Natural killer cell treated with Interleukin-12 subunit alpha and Interleukin-12 subunit beta and Interleukin-15 and Interleukin-18, amount 100 ng/mL, for 72 hours (primary cell): Measurements from ENCODE around the gene LACTB. TPM values are rescaled to one million over a fixed set of nuclear protein-coding genes. Genes with fewer than 3 reads are reported as not detected.

ENCODE experiments used
- ATAC-seq, 2 donors: fragments of 150-1000 bp; cut with Tn5 transposase in 1 of 2; sonication (Bioruptor Pico), chemical (Tn5 transposase) in 1 of 2; 2 replicates each; pipeline ENCODE4 v1.10.0; 2021
- DNase-seq: peaks from one replicate; pipeline ENCODE4 v3.0.0; 2022; ENCODE audit warnings: low spot score
- H3K27ac Mint-ChIP-seq, 2 donors: 1 replicate in 1 of 2; 2 replicates in 1 of 2; pipeline ENCODE4 v1.8.0; 2022; ENCODE audit warnings: mixed read lengths in 2 of 2, mild to moderate bottlenecking in 1 of 2, moderate library complexity in 1 of 2
- H3K27me3 Mint-ChIP-seq, 2 donors: 1 replicate in 1 of 2; 2 replicates in 1 of 2; pipeline ENCODE4 v1.8.0; 2022; ENCODE audit warnings: mixed read lengths in 2 of 2
- H3K36me3 Mint-ChIP-seq: one replicate; pipeline ENCODE4 v1.8.0; 2022; ENCODE audit warnings: mixed read lengths
- H3K4me1 Mint-ChIP-seq, 2 donors: 1 replicate in 1 of 2; 2 replicates in 1 of 2; pipeline ENCODE4 v1.8.0; 2022; ENCODE audit warnings: low read depth in 2 of 2, mixed read lengths in 2 of 2, mild to moderate bottlenecking in 1 of 2
- H3K4me3 Mint-ChIP-seq: one replicate; pipeline ENCODE4 v1.8.0; 2022; ENCODE audit warnings: mixed read lengths
- H3K9me3 Mint-ChIP-seq: 2 replicates; pipeline ENCODE4 v1.8.0; 2022; ENCODE audit warnings: mixed read lengths
- total RNA-seq, 2 donors: library from RNA; stranded (reverse); gene quantifications; one replicate each; pipeline ENCODE4 v1.2.3, GENCODE V29; 2022

LACTB gene
- total RNA-seq, 2 donors from 2014 or later = 16.7 to 43.6 TPM

GRCh38 chr15:63124506-63124905 lies 2.8 kb downstream of the LACTB start:
- H3K27ac Mint-ChIP-seq = no peak overlapping the region
- H3K9me3 Mint-ChIP-seq = no peaks in the 10 kb centered on the region
- no peaks in the 10 kb centered on the region for H3K27me3 Mint-ChIP-seq
- peaks cover 25% of the 10 kb centered on the region for H3K36me3 Mint-ChIP-seq
- ATAC-seq = no peak
- H3K4me3 Mint-ChIP-seq = no peak overlapping the region
- H3K4me1 Mint-ChIP-seq = peaks cover 14 to 26% of the 10 kb centered on the region in 2 donors
- no peak for DNase-seq

DNA sequence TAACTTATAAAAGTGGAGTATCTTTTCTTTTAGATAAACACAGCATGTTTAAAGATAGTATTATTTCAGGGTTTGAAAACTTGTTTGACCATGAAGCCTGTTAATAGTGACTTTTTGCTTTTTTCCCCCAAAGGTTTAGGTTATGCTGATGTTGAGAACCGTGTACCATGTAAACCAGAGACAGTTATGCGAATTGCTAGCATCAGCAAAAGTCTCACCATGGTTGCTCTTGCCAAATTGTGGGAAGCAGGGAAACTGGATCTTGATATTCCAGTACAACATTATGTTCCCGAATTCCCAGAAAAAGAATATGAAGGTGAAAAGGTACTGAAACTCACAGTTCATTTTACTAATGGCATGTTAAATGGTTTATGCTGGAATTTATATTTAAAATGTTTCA lies 5.1 kb downstream of the LACTB start:
- DNase-seq (no peak), ATAC-seq (no peak)
- Mint-ChIP-seq H3K4me1 (peaks cover 7 to 17% of the 10 kb centered on the region in 2 donors), H3K36me3 (peaks cover 7% of the 10 kb centered on the region), H3K27me3 (no peaks in the 10 kb centered on the region), H3K27ac (no peak overlapping the region), H3K4me3 (no peak overlapping the region), H3K9me3 (no peaks in the 10 kb centered on the region)

DNA sequence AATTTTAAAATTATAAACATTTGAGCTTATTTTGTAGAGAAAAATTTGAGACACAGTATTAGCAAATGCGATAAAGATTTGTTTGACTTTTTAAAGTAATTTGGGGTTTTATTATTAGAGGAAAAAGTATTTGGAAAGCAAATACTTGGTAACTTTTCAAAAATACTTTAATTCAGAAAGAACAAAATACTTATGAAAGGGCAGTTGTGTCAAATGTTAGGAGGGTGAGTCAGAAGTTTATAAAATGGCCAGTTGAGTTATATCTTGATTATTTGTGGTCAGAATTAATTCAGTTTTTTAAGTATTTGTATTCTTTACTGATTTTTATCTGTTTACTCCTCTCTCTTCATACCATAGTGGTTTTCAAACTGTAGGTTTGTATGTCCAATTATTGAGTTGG lies 12.1 kb downstream of the LACTB start:
- no peak overlapping the region for H3K27ac Mint-ChIP-seq
- no peak overlapping the region for H3K4me3 Mint-ChIP-seq

DNA sequence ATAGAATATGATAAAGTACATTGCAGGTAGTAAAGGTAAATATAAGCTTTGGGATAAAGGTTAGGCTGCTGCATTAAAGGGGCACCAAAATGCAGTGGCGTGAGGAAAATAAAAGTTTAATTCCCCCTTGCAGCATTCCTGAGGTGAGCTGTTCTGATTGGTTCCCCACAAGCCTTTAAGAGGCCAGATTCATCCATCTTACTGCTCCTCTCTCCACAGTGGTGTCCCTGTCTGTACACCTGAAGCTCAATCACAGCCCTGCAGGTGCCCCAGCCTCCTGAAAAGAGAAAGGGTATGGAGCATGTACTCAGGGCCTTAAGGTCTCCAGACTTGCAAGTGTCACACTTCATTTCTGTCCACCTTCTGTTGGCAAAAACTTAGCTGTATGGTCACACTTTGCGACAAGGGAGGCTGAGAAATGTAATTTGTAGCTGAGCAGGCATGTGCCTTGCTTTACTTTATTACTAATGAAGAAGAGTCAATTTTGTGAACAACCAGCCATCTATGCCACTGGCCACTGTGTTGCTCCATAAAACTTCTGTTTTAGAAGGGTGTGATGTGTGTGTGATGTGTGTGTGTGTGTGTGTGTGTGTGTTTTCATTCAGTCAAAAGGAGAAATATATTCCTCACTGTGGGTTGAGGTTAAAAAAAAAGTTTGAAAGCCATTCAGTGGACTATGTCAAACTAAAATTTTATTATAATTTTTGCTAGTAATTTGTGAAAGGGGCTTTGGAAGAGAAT lies 12.8 kb downstream of the LACTB start:
- Mint-ChIP-seq H3K9me3 (no peaks in the 10 kb centered on the region), H3K4me3 (no peak overlapping the region), H3K27me3 (no peaks in the 10 kb centered on the region), H3K36me3 (no peaks in the 10 kb centered on the region), H3K4me1 (peaks cover 16 to 17% of the 10 kb centered on the region in 2 donors), H3K27ac (no peak overlapping the region)
- ATAC-seq (no peak), DNase-seq (no peak)

More for the DNA sequence above, 12.1 kb downstream of the LACTB start:
- Mint-ChIP-seq H3K4me1 (peaks cover 16 to 17% of the 10 kb centered on the region in 2 donors), H3K9me3 (no peaks in the 10 kb centered on the region), H3K27me3 (no peaks in the 10 kb centered on the region), H3K36me3 (no peaks in the 10 kb centered on the region)
- DNase-seq (no peak), ATAC-seq (no peak)

DNA sequence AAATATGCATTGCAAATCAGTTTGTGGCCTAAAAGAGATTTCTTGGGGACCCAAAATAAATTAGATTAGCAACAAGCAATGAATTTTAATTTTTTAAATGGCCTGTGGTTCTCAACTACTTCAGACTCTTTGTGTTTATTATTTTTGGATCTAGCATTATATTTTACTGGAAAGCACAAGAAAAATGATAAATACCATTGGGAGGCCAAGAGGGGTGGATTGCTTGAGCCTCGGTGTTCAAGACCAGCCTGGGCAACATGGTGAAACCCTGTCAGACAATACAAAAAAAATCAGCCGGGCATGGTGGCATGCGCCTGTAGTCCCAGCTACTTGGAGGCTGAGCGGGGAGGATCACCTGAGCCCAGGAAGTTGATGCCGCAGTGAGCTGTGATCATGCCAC lies 13.6 kb downstream of the LACTB start:
- Mint-ChIP-seq H3K4me3 (no peak overlapping the region), H3K9me3 (no peaks in the 10 kb centered on the region), H3K4me1 (peaks cover 16 to 17% of the 10 kb centered on the region in 2 donors), H3K27me3 (no peaks in the 10 kb centered on the region), H3K27ac (peak overlapping the region; percentile 37 to 50), H3K36me3 (no peaks in the 10 kb centered on the region)
- ATAC-seq (no peak), DNase-seq (no peak)

- Mint-ChIP-seq H3K4me1 (peaks cover 16 to 19% of the 10 kb centered on the region in 2 donors), H3K27me3 (no peaks in the 10 kb centered on the region), H3K36me3 (no peaks in the 10 kb centered on the region), H3K9me3 (no peaks in the 10 kb centered on the region), H3K4me3 (no peak overlapping the region), H3K27ac (peak overlapping the region; percentile 37 to 50)
- no peak for DNase-seq
- peak; percentile 69 to 77 for ATAC-seq
Measured at GRCh38 chr15:63135804-63136203, 14.1 kb downstream of the LACTB start.

DNA sequence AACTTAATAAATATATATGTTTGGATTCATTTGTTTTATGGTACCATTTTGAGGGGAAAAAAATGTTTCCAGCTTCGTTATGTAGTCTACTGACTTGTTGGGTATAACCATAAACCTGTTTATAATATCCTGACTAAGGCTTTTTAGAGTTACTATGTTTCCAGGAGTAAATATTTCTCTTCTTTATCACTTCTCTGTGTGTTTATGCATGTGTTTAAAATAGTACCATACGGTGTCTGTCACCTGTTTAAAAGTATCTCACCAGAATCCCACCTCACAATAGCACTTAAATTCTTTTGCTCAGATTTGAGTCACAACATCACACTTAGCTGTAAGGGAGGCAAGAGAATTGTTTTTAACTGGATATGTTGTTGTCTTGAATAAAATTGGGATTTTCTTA lies 15.1 kb downstream of the LACTB start:
- ATAC-seq (no peak), DNase-seq (no peak)
- H3K9me3 Mint-ChIP-seq = no peaks in the 10 kb centered on the region
- H3K4me3 Mint-ChIP-seq = no peak overlapping the region
- peak overlapping the region in 1 of 2 donors; percentile 50 for H3K27ac Mint-ChIP-seq
- H3K27me3 Mint-ChIP-seq = no peaks in the 10 kb centered on the region
- H3K36me3 Mint-ChIP-seq = no peaks in the 10 kb centered on the region
- peaks cover 19 to 20% of the 10 kb centered on the region in 2 donors for H3K4me1 Mint-ChIP-seq

DNA sequence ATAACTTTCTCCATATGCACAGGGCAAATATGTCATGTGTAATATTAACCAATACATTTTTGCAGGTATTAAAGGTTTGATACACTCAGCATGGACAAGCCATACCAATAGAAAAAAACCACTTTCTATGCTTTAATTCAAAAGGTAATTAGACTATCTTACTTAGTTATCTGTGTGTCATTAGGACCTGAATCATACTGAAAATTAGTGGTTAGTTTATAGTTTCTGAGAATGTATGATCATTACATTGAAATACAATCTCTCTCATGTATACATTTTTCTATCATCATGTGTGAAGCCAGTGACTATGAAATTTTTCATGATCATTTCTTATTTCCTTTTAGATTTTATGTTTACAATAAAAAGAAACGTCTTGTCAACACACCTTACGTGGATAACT lies 19.3 kb downstream of the LACTB start:
- Mint-ChIP-seq H3K36me3 (peaks cover 10% of the 10 kb centered on the region), H3K9me3 (no peaks in the 10 kb centered on the region), H3K4me3 (no peak overlapping the region), H3K4me1 (peaks cover 9 to 15% of the 10 kb centered on the region in 2 donors), H3K27ac (no peak overlapping the region), H3K27me3 (no peaks in the 10 kb centered on the region)
- DNase-seq (no peak), ATAC-seq (no peak)

DNA sequence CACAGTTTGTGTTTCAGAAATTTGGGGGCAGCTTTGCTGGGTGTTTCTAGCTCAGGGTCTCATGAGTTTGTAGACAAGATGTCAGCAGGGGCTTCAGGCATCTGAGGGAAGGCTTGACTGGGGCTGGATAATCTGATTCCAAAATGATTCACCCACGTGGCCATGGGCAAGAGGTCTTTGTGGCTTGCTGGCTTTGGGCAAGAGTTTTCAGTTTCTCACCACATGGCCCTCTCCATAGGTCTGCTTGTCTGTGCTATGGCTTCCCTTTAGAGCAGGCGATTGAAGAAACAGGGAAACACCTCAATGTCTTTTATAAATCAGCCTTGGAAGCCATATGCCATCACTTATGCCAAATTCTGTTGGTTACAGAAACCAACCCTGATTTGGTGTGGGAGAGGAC lies 23.8 kb downstream of the LACTB start:
- Mint-ChIP-seq H3K27me3 (no peaks in the 10 kb centered on the region), H3K9me3 (no peaks in the 10 kb centered on the region), H3K4me1 (peaks cover 4 to 11% of the 10 kb centered on the region in 2 donors), H3K4me3 (no peak overlapping the region), H3K27ac (no peak overlapping the region), H3K36me3 (peaks cover 10% of the 10 kb centered on the region)
- no peak for ATAC-seq
- DNase-seq = no peak

DNA sequence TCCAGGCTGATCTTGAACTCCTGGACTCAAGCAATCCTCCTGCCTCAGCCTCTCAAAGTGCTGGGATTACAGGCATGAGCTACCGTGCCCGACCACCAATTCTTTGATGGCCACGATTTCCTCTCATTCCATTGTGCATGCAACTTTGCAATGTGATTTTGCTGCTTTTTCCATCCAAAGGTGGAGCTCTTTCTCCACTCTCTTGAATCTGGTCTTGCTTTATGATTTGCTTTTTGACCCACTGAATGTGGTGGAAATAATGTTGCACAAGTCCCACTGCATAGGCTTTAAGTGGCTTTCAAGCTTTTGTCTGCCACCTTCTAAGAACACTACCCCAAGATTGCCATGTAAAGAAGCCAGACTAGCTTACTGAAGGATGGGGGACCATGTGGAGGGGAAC lies 25.0 kb downstream of the LACTB start:
- no peak overlapping the region for H3K27ac Mint-ChIP-seq
- no peak for ATAC-seq
- DNase-seq = no peak
- H3K9me3 Mint-ChIP-seq = no peaks in the 10 kb centered on the region
- peaks cover 10% of the 10 kb centered on the region for H3K36me3 Mint-ChIP-seq
- peaks cover 3 to 11% of the 10 kb centered on the region in 2 donors for H3K4me1 Mint-ChIP-seq
- no peaks in the 10 kb centered on the region for H3K27me3 Mint-ChIP-seq
- H3K4me3 Mint-ChIP-seq = no peak overlapping the region

DNA sequence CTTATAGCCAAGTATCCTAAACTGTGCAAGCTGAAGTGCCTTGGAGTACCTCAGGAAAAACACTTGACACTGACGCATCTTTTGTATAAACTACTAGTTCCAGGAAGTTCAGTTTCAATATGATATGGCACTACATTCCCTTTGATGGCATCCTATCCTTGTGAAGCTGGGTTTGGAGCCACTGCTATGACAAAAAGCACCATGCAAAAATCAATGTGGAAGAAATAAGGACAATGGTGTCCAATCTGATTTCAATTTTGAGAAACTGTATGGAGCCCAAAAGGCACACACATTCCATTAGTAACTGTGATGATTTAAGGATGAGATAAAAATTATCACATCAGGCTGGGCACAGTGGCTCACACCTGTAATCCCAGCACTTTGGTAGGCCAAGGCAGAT lies 30.0 kb downstream of the LACTB start:
- H3K4me1 Mint-ChIP-seq = peaks cover 8 to 11% of the 10 kb centered on the region in 2 donors
- H3K4me3 Mint-ChIP-seq = no peak overlapping the region
- DNase-seq = no peak
- ATAC-seq = no peak
- H3K9me3 Mint-ChIP-seq = no peaks in the 10 kb centered on the region
- H3K27me3 Mint-ChIP-seq = no peaks in the 10 kb centered on the region
- H3K27ac Mint-ChIP-seq = no peak overlapping the region
- no peaks in the 10 kb centered on the region for H3K36me3 Mint-ChIP-seq

- Mint-ChIP-seq H3K27me3 (no peaks in the 10 kb centered on the region), H3K4me3 (peak overlapping the region; percentile 98), H3K36me3 (no peaks in the 10 kb centered on the region), H3K27ac (peak overlapping the region in 1 of 2 donors; percentile 90), H3K9me3 (no peaks in the 10 kb centered on the region), H3K4me1 (peaks cover 5 to 14% of the 10 kb centered on the region in 2 donors)
- DNase-seq = no peak
- no peak for ATAC-seq
Measured at GRCh38 chr15:63155486-63155885, 33.8 kb downstream of the LACTB start.

DNA sequence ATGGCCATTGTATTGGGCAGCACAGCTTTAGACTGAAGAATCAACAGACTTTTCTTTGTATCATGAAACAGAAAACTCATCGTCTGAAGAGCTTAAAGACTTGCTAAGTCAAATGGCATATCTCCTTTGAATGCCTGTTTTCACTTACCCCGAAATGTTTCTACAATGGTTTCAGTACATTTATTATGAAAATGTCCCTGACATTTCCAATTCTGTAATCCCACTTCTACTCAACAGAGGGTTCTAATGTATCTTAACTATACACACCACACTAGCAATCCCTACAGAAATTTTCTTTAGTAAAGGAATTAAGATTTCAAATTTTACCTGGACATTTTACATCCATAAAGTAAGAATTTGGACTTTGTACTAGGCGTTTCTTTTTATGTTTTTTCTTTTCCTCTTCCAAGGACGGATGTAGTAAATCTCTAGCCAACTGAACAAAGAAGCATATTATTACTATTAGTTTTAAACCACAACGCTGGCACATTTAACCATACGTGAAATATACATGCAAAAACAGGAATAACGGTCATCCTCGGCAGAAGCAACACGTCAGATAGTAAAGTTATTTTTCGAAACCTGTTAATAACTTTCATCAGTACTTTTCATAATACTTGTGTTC lies 34.5 kb downstream of the LACTB start:
- ATAC-seq = no peak
- H3K27me3 Mint-ChIP-seq = no peaks in the 10 kb centered on the region

GRCh38 chr15:63156755-63157117 lies 35.1 kb downstream of the LACTB start:
- DNase-seq = no peak
- no peak for ATAC-seq
- Mint-ChIP-seq H3K9me3 (no peaks in the 10 kb centered on the region), H3K4me3 (peak overlapping the region; percentile 98), H3K27me3 (no peaks in the 10 kb centered on the region), H3K27ac (peak overlapping the region; percentile 90 to 97), H3K4me1 (peaks cover 5 to 11% of the 10 kb centered on the region in 2 donors), H3K36me3 (no peaks in the 10 kb centered on the region)

More for the DNA sequence above, 34.5 kb downstream of the LACTB start:
- Mint-ChIP-seq H3K4me1 (peaks cover 5 to 14% of the 10 kb centered on the region in 2 donors), H3K9me3 (no peaks in the 10 kb centered on the region), H3K36me3 (no peaks in the 10 kb centered on the region), H3K4me3 (peak overlapping the region; percentile 98), H3K27ac (peak overlapping the region; percentile 90 to 97)
- DNase-seq = no peak
